HL-60 (cell line): ENCODE measurements around the gene RASSF7.

Experiments
- DNase-seq, 2 experiments: peaks; one replicate each; pipeline ENCODE4 v3.0.0-alpha.2; 2010 to 2020; ENCODE audit warnings: low read depth in 1 of 2, low spot score in 1 of 2
- H3K27ac ChIP-seq: fragments of 250-450 bp; sonication (Bioruptor Pico); replicated peaks from 2 replicates; pipeline ENCODE4 v1.5.1; 2020; ENCODE audit warnings: mild to moderate bottlenecking, moderate library complexity
- H3K27me3 ChIP-seq: fragments of 250-450 bp; sonication (Bioruptor Pico); 2 replicates; pipeline ENCODE4 v1.5.1; 2021; ENCODE audit warnings: mild to moderate bottlenecking, moderate library complexity; ENCODE audit not compliant: insufficient read depth, poor library complexity, severe bottlenecking
- H3K4me3 ChIP-seq: replicated peaks from 2 replicates; pipeline ENCODE4 v1.5.1; 2011; ENCODE audit warnings: mild to moderate bottlenecking, control low read depth, low read length; ENCODE audit not compliant: insufficient read depth
- GABPA ChIP-seq: IDR thresholded peaks from 2 replicates; pipeline ENCODE4 v1.6.1; 2012; ENCODE audit warnings: low read depth
- POLR2AphosphoS5 ChIP-seq: IDR thresholded peaks from 2 replicates; pipeline ENCODE4 v1.6.1; 2012; ENCODE audit warnings: low read depth
- SPI1 ChIP-seq: IDR thresholded peaks from 2 replicates; pipeline ENCODE4 v1.6.1; 2012; ENCODE audit warnings: low read depth, mild to moderate bottlenecking, borderline replicate concordance
- TF ChIP-seq, protein P1 (sequence below): IDR thresholded peaks from 2 replicates; pipeline ENCODE4 v1.6.1; 2012; ENCODE audit warnings: low read depth; ENCODE audit not compliant: insufficient replicate concordance
- TF ChIP-seq, protein P2 (sequence below): IDR thresholded peaks from one replicate; pipeline ENCODE4 v1.5.1; 2011; ENCODE audit warnings: low read length, control low read depth, inconsistent platforms; ENCODE audit not compliant: insufficient read depth

RASSF7 gene

DNA sequence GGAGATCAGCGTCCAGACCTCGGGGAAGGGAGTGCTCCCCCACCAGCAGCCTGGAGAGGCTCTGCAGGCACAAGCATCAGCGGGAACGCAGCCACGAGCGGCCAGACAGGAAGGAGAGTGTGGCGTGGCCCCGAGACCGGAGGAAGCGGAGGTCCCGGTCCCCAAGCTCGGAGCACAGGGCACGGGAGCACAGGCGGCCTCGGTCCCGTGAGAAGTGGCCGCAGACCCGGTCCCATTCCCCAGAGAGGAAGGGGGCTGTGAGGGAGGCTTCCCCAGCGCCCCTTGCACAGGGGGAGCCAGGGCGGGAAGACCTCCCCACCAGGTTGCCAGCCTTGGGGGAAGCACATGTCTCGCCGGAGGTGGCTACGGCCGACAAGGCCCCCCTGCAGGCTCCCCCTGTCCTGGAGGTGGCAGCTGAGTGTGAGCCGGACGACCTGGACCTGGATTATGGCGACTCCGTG is 48.1 kb downstream of the RASSF7 start:
- DNase-seq: no peak
- H3K27ac ChIP-seq: no peak overlapping the region
- no peaks in the 10 kb centered on the region for H3K27me3 ChIP-seq
- no peak overlapping the region for H3K4me3 ChIP-seq
- TF ChIP-seq, protein P1, sequence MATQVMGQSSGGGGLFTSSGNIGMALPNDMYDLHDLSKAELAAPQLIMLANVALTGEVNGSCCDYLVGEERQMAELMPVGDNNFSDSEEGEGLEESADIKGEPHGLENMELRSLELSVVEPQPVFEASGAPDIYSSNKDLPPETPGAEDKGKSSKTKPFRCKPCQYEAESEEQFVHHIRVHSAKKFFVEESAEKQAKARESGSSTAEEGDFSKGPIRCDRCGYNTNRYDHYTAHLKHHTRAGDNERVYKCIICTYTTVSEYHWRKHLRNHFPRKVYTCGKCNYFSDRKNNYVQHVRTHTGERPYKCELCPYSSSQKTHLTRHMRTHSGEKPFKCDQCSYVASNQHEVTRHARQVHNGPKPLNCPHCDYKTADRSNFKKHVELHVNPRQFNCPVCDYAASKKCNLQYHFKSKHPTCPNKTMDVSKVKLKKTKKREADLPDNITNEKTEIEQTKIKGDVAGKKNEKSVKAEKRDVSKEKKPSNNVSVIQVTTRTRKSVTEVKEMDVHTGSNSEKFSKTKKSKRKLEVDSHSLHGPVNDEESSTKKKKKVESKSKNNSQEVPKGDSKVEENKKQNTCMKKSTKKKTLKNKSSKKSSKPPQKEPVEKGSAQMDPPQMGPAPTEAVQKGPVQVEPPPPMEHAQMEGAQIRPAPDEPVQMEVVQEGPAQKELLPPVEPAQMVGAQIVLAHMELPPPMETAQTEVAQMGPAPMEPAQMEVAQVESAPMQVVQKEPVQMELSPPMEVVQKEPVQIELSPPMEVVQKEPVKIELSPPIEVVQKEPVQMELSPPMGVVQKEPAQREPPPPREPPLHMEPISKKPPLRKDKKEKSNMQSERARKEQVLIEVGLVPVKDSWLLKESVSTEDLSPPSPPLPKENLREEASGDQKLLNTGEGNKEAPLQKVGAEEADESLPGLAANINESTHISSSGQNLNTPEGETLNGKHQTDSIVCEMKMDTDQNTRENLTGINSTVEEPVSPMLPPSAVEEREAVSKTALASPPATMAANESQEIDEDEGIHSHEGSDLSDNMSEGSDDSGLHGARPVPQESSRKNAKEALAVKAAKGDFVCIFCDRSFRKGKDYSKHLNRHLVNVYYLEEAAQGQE: no peak
- TF ChIP-seq GABPA: no peak
- TF ChIP-seq SPI1: no peak
- TF ChIP-seq, protein P2, sequence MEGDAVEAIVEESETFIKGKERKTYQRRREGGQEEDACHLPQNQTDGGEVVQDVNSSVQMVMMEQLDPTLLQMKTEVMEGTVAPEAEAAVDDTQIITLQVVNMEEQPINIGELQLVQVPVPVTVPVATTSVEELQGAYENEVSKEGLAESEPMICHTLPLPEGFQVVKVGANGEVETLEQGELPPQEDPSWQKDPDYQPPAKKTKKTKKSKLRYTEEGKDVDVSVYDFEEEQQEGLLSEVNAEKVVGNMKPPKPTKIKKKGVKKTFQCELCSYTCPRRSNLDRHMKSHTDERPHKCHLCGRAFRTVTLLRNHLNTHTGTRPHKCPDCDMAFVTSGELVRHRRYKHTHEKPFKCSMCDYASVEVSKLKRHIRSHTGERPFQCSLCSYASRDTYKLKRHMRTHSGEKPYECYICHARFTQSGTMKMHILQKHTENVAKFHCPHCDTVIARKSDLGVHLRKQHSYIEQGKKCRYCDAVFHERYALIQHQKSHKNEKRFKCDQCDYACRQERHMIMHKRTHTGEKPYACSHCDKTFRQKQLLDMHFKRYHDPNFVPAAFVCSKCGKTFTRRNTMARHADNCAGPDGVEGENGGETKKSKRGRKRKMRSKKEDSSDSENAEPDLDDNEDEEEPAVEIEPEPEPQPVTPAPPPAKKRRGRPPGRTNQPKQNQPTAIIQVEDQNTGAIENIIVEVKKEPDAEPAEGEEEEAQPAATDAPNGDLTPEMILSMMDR: no peak
- TF ChIP-seq POLR2AphosphoS5: no peak

DNA sequence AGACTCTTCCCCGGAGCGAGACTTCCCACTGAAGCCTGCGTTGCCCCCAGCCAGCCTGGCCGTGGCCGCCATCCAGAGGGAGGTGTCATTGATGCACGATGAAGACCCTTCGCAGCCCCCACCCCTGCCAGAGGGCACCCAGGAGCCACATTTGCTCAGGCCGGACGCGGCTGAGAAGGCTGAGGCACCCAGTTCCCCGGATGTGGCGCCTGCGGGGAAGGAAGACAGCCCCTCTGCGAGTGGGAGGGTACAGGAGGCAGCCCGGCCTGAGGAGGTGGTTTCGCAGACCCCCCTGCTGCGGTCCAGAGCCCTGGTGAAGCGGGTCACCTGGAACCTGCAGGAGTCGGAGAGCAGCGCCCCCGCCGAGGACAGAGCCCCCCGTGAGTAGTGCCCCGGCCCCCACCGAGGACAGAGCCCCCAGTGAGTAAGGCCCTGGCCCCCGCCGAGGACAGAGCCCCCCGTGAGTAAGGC is 48.6 kb downstream of the RASSF7 start:
- H3K27me3 ChIP-seq: no peaks in the 10 kb centered on the region
- DNase-seq: no peak
- H3K4me3 ChIP-seq: no peak overlapping the region
- H3K27ac ChIP-seq: no peak overlapping the region
- TF ChIP-seq GABPA (no peak), SPI1 (no peak), POLR2AphosphoS5 (no peak)
- TF ChIP-seq, protein P1: no peak
- TF ChIP-seq, protein P2: no peak

DNA sequence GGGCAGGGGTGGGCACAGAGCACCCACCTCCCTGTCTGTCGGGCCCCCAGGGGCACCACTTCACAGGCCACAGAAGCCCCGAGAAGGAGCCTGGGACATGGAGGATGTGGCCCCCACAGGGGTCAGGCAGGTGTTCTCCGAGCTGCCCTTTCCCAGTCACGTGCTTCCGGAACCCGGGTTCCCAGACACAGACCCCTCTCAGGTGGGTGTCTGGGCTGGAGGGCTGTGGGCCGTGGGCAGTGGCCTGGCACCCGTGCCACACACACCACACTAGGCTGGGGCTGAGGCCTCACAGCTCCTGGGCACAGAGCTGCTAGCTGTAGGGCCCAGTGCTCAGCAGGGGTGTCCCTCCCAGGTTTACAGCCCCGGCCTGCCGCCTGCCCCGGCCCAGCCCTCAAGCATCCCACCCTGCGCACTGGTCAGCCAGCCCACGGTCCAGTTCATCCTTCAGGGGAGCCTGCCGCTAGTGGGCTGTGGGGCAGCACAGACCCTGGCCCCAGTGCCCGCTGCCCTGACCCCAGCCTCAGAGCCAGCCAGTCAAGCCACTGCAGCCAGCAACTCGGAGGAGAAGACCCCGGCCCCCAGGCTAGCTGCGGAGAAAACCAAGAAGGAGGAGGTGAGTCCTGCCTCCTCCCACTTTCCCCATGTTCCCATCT is 49.5 kb downstream of the RASSF7 start:
- Histone ChIP-seq H3K27ac (no peak overlapping the region), H3K4me3 (no peak overlapping the region), H3K27me3 (no peaks in the 10 kb centered on the region)
- no peak for DNase-seq
- TF ChIP-seq POLR2AphosphoS5 (no peak), SPI1 (no peak), GABPA (no peak)
- TF ChIP-seq, protein P1: no peak
- TF ChIP-seq, protein P2: no peak
